NCI-H1092 (cell line): ENCODE results near the gene MYG1.
"Not testable (repeated sequence)": the region's sequence is repeated elsewhere in the genome, so short reads cannot be mapped to it uniquely, and the experiment has no call there.

Experiments used
- DNase-seq: peaks from one replicate; lab custom pipeline; 2025; lab: John Stamatoyannopoulos, UW

MYG1 gene

DNA sequence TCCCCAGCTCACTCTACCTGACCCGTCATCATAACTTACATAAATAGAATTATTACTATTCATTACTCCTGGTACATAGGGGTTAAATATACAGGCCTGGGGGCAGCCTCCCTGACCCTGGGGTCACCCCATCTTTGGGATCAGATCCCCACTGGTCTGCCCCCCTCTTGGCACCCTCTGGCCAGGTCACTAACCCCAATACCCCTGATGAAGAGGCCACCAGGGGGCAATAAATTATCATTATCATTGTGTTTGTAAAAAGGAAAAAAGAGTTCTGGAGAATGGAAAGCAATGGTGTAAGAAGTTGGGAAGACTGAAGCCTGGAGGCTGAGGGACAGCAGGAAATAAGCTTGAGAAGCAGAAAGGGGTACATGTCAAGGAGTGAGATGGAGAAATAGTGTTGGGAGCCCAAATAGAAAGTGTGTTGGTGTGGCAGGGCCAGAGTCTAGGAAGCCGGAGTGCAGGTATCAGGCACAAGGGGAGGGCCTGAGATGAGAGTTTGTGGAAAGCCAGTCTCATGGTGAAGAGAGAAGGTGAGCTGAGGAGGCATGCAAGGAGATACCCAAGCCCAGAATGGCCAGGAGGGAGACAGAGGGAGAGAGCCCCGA lies 28.0 kb downstream of the MYG1 start:
- DNase-seq: no peak

GRCh38 chr12:53328043-53328435 lies 28.5 kb downstream of the MYG1 start:
- no peak for DNase-seq

- DNase-seq: no peak
These were observed 31.2 kb downstream of the MYG1 start for GRCh38 chr12:53330671-53331070.

- DNase-seq: not testable (repeated sequence)
These were observed 32.8 kb downstream of the MYG1 start for GRCh38 chr12:53332339-53332738.

DNA sequence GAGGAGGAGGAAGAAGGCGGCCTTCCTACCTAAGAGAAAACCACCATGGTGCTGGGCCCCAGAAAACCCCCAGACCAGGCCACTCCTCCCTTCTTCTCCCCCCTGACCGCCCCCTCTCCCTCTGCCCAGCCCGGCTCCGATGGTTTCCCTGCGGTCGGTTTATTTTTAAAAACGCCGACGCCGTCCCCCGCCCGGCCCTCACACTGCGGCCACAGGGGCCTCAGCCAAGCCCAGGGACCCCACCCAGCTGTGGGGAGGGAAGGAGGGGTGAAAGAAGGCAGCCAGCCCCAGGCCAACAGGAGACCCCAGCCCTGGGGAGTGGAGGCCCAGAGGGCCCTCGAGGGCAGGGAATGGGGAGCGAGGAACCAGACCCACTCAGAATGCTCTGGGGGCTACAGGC lies 33.2 kb downstream of the MYG1 start:
- no peak for DNase-seq

DNA sequence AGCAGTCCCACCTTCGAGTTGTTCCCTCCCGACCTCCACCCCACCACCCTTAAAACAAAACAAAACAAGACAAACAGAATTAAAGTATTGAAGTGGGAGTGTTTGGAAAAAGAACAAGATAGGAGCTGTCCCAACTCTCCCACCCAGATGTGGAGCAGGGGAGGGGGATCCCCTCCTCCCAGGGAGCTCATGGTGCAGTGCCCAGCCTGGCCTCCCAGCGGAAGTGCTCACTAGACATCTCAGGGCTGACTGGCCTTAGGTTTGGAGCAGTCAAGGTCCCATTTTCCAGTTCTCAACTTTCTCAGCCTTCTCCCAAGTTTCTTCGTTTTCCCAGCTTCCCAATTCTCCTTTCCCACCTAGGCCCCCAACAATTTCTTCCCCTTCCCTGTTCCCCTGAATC lies 33.8 kb downstream of the MYG1 start:
- no peak for DNase-seq

GRCh38 chr12:53333845-53334244 lies 34.4 kb downstream of the MYG1 start:
- DNase-seq: no peak

DNA sequence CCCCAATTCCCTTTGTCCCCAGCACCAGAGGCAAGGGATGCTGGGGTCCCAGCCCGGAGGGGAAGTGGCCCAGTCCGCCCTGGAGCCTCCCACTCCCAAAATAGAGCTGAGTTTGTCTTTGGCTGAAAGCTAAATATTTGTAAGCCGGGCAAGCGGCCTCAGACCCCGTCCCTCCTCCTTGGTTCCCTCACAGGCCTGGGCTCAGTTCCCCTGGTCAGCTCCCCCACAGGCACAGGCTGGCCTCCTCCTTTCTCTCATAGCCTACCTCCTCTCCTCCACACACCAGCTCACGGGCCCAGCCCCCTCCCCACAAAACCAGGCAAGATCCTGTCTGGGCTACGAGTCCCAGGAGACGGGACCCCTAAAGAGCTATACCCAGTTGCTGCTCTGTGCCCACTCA lies 35.3 kb downstream of the MYG1 start:
- DNase-seq: no peak

GRCh38 chr12:53336181-53336681 lies 36.7 kb downstream of the MYG1 start, which contains the start of gene SP7:
SP7 (minus strand) TSS chr12:53336354; CDS start chr12:53335646, 708 bp downstream.
- no peak for DNase-seq

GRCh38 chr12:53338017-53338416 lies 38.5 kb downstream of the MYG1 start:
- no peak for DNase-seq

- no peak for DNase-seq
These were observed 39.4 kb downstream of the MYG1 start for GRCh38 chr12:53338916-53339315.

DNA sequence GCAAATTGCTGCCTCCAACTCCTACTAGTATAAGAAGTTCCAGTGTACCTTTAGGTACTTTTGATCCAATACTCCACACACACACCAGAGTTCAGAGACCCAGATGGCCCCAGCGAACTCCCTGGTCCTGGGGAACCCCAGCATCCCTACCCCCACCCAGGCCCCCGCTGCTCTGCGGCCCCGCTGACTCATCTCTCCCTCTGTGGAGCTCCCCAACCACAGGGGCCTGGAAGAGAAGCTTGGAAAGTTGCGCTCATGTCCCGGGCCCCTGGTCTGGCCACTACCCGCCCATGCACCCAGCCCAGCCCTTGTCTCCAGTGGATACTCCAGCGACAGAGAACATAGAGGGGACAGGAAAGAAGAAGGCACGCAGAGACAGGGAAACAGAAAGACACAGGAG lies 40.9 kb downstream of the MYG1 start:
- DNase-seq: no peak

DNA sequence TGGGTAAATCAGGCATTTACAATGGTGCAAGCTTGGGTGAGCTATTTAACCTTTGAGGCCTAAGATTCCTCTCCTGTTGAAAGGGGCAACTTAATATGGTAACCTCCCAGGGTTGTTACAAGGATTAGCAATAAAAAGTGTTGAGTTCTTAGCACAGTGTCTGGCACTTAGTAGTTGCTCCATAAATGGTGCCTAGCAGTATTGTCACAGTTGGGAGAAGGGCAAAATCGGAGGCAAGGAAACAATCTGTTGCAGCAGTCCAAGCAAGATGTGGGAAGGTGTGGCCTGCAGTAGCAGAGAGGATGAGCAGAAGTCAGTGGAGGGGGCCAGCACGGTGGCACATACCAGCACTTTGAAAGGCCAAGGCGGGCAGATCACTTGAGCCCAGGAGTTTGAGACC lies 44.0 kb downstream of the MYG1 start:
- no peak for DNase-seq

DNA sequence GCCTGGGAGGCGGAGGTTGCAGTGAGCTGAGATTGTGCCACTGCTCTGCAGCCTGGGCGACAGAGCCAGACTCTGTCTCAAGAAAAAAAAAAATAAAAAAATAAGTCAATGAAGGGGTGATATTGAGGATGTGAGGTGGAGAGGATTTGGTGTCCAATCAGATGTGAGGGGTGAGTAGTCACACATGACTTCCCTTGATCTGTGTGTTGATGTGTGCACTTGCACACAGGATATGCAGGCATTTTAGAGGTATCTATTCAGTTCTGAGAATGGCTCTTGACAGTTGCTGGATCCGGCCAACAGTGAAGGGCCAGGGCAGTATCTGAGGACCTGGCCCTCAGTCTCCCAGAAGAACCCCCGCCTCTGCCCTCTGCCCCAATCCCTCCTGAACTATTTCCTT lies 44.5 kb downstream of the MYG1 start:
- DNase-seq: no peak

DNA sequence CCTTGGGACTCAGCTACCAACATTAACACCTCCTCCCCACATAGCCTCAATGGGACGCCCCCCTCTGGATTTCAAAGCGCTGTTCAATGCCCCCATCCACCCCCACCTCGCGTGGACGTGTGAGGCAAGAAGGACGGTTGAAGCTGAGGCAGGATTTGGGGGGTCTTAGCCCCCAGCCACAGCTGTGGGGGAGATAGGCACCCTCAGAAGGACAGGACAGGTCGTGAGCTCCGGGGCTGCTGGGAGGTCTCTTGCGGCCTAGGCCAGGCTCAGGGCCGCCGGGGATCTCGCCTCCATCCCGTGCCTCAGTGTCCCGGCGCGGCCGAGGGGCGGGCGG lies 45.0 kb downstream of the MYG1 start:
- DNase-seq: no peak

DNA sequence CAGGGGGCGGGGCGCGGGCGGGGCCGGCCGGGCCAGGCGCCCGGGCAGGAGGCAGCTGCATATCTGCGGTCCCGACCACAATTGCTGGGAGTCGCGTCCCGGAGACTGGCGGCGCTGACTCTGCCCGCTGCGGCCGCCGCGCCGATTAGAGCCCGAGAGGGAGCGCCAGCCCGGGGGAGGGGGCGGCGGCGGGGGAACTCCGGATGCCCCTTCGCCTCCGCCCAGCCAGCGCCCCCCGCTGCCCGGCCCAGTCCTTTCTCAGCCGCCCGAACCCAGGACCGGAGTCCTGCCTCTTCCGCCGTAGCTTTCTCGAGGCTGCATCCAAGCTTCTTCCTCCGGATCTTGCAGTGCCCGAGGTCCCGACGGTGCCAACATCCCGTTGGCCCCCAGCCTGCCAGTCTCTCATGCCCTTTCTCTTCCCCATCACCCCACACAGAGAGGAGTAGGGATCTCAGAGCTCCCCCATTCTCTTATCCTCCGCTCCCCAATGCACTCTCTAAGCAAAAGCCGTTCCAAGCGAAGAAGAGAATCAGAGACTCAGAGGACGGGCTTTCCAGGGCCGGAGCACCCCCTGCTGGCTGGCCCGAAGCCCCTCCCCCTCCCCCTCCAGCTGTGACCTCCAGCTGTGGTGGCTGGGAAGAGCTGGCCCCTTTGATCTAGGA lies 45.5 kb downstream of the MYG1 start:
- DNase-seq: peak; percentile 25

DNA sequence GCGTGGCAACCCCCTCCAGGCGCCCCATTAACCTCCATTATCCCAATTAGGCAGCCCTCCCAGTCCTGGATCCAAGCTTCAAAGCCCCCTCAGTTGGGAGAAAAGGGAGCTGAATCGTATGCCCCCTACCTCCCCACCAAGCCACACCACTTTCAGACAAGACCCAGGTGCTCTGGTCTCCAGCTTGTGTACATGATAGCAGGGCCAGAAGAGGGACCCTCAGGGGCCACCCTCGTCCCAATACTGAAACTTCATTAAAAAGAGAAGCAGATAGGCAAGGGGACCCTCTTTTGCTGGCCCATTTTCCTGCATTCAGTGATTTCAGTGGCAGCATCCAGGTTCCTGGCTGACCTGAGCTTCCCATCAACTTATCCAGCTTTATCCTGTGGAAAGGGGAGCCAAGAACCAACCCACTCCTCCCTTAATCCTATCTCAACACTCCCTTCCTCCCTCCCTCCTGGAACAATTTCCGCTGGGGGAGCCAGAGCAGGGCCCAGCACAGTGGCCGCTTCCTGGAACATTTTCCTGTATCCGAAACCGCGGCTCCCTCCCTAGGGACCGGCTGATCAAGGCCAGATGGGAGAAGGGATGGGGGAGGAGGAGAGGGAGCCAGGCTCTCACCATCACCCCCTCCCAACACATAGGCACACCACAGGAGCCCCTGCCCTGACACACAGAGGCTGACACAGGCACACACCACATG lies 46.1 kb downstream of the MYG1 start:
- no peak for DNase-seq

DNA sequence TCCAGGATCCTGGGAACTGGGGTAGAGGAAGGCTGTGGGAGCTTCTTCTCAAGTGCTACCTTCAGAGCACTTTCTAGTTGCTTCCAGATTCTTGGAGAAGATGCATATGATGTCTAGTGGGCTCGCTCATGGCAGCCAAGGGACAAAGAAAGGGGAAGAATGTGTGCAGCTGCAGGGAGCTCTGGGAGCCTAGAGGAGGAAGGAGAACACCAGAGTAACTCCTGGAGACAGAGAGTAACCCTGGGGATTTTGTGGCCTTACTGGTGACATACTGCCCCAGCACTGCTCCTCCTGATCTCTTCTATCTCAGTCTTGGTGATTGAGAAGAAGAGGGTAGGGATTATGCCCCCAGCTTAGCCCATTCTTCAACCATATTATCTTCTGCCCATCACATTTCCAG lies 47.0 kb downstream of the MYG1 start:
- no peak for DNase-seq

- DNase-seq: no peak
These were observed 48.4 kb downstream of the MYG1 start for GRCh38 chr12:53347905-53348304.

- peak; percentile 62 for DNase-seq
These were observed 53.1 kb downstream of the MYG1 start for GRCh38 chr12:53352331-53353256.

- DNase-seq: no peak
These were observed 53.8 kb downstream of the MYG1 start for GRCh38 chr12:53353257-53353655.

DNA sequence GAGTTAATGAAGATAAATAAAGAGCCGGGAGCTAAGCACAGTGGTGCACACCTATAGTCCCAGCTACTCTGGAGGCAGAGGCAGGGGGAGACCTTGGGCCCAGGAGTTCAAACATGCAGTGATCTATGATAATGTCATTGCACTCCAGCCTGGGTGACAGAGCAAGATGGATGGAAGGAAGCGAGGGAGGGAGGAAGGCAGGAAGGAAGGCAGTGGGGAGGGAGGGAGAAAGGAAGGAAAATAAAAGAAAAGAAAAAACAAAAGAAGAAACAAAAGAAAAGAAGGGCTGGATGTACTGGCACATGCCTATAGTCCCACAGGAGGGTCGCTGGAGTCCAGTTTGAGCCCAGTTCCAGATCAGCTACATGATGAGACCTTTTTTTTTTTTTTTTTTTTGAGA lies 55.6 kb downstream of the MYG1 start:
- no peak for DNase-seq
